ENCODE data around the gene ZBTB7B.

- TF ChIP-seq CTCF (IDR thresholded peaks at IDR 0.05) = no peak
- no peak for TF ChIP-seq POLR2AphosphoS5 (IDR thresholded peaks at IDR 0.05)
- TF ChIP-seq POLR2A (IDR thresholded peaks at IDR 0.05) = no peak
- TF ChIP-seq EP300 (IDR thresholded peaks at IDR 0.05) = no peak
These were observed 48.1 kb upstream of the ZBTB7B start for GRCh38 chr1:154954541-154954940.
